H1 (cell line): ENCODE results near the gene RTF2. TPM values are rescaled to one million over a fixed set of nuclear protein-coding genes. Genes with fewer than 3 reads are reported as not detected.

ENCODE experiments used
- CREB1 ChIP-seq: IDR thresholded peaks from 2 replicates; pipeline ENCODE4 v1.6.1; 2012; ENCODE audit warnings: inconsistent platforms
- EP300 ChIP-seq, 2 experiments: IDR thresholded peaks; 1 replicate in 1 of 2; 2 replicates in 1 of 2; pipeline ENCODE4 v1.6.1; 2011 to 2012; ENCODE audit warnings: low read depth in 2 of 2, low read length in 2 of 2, mild to moderate bottlenecking in 2 of 2, borderline replicate concordance in 1 of 2, inconsistent platforms in 1 of 2, moderate library complexity in 1 of 2
- EZH2 ChIP-seq: fragments of 200-600 bp; sonication (generic); IDR thresholded peaks from 2 replicates; pipeline ENCODE4 v1.7.1; 2012; ENCODE audit warnings: low read depth, mild to moderate bottlenecking, moderate library complexity, low read length, inconsistent platforms; ENCODE audit not compliant: severe bottlenecking
- GABPA ChIP-seq: IDR thresholded peaks from 2 replicates; pipeline ENCODE4 v1.6.1; 2011; ENCODE audit warnings: mild to moderate bottlenecking, low read length, moderate library complexity, borderline replicate concordance; ENCODE audit not compliant: insufficient read depth
- SP4 ChIP-seq: IDR thresholded peaks from 2 replicates; pipeline ENCODE4 v1.6.1; 2012; ENCODE audit warnings: low read length, inconsistent platforms
- polyA plus RNA-seq, 7 experiments: library from polyadenylated mRNA; depleted of rRNA in 3 of 7; stranded (reverse) in 5 of 7; unstranded in 2 of 7; fragments of >200 nt in 5 of 7; fragments of 200-250 nt in 2 of 7; gene quantifications; 1 replicate in 5 of 7; 2 replicates in 1 of 7; 4 replicates in 1 of 7; pipeline versions ENCODE4 v1.2.1 to v1.2.3, GENCODE V29; 2011 to 2013; ENCODE audit warnings: missing spikeins in 2 of 7, mixed read lengths in 2 of 7
- total RNA-seq: library from RNA; stranded (reverse); fragmentation: NEBNext Ultra II Directional; extraction: Animal tissue kit (Norgen Biotek cat#: 25700); gene quantifications from 2 replicates; pipeline ENCODE4 v1.2.1, GENCODE V29; 2021
- TF ChIP-seq, protein P1 (sequence below), 3 experiments: IDR thresholded peaks; 1 replicate in 2 of 3; 2 replicates in 1 of 3; pipeline versions ENCODE4 v1.5.1 to v1.6.1; 2011; ENCODE audit warnings: low read length in 3 of 3, mild to moderate bottlenecking in 3 of 3, inconsistent platforms in 2 of 3, low read depth in 1 of 3, moderate library complexity in 1 of 3; ENCODE audit not compliant: insufficient read depth in 1 of 3; ENCODE audit errors: control extremely low read depth in 1 of 3

Gene RTF2
- total and polyA plus RNA-seq, 2 of the 8 experiments (the other 6 are each of a cell fraction or from before 2014, with no cell fraction given): 33.9 to 51.2 TPM

DNA sequence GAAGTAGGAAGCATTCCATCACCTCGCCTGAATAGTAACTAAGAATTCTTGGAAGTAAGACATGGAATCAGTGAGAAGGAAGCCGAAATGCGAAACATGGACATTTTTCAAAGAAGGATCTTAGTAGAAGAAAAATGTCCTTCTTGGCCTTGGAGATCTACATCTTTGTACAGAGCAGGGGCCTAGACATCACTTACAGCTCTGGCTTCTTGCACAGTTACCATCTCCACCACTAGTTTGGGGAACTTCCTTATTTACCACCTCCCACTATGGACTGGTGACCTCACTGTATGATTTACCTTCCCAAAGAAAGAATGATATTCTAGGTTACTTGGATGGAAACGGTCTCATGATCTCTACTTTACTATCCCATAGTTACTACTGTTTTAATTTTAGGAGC lies 40.6 kb upstream of the RTF2 start (continued):
- TF ChIP-seq EP300 (IDR thresholded peaks at IDR 0.05; ENCODE audit: borderline replicate concordance in 1 of 2, low read depth in 2 of 2, low read length in 2 of 2) (no peak), CREB1 (no peak), SP4 (no peak), EZH2 (no peak), GABPA (no peak)
- TF ChIP-seq, protein P1, sequence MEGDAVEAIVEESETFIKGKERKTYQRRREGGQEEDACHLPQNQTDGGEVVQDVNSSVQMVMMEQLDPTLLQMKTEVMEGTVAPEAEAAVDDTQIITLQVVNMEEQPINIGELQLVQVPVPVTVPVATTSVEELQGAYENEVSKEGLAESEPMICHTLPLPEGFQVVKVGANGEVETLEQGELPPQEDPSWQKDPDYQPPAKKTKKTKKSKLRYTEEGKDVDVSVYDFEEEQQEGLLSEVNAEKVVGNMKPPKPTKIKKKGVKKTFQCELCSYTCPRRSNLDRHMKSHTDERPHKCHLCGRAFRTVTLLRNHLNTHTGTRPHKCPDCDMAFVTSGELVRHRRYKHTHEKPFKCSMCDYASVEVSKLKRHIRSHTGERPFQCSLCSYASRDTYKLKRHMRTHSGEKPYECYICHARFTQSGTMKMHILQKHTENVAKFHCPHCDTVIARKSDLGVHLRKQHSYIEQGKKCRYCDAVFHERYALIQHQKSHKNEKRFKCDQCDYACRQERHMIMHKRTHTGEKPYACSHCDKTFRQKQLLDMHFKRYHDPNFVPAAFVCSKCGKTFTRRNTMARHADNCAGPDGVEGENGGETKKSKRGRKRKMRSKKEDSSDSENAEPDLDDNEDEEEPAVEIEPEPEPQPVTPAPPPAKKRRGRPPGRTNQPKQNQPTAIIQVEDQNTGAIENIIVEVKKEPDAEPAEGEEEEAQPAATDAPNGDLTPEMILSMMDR (IDR thresholded peaks at IDR 0.05; ENCODE audit: control extremely low read depth in 1 of 3, insufficient read depth in 1 of 3, low read depth in 1 of 3, low read length in 3 of 3): no peak
